DND-41 (cell line): ENCODE results near the gene OCA2.

Source experiments
- ATAC-seq: fragments of 200-7000 bp; cut with Tn5 transposase; 3 replicates; pipeline ENCODE4 v1.9.1; 2021; ENCODE audit warnings: low read depth; ENCODE audit not compliant: insufficient read depth
- DNase-seq: peaks from one replicate; pipeline ENCODE4 v3.0.0-alpha.2; 2020
- H2AFZ ChIP-seq: 2 replicates; pipeline ENCODE4 v1.6.0; 2012; ENCODE audit warnings: low read depth, low read length
- H3K27ac ChIP-seq: 2 replicates; pipeline ENCODE4 v1.5.1; 2012; ENCODE audit warnings: low read length, inconsistent platforms
- H3K27me3 ChIP-seq: fragments of 200-600 bp; sonication (generic); 2 replicates; pipeline ENCODE4 v1.6.0; 2012; ENCODE audit warnings: low read length, mild to moderate bottlenecking, inconsistent platforms; ENCODE audit not compliant: insufficient read depth, poor library complexity
- H3K36me3 ChIP-seq: 2 replicates; pipeline ENCODE4 v1.5.1; 2012; ENCODE audit warnings: low read length, inconsistent platforms; ENCODE audit not compliant: insufficient read depth
- H3K4me1 ChIP-seq: 2 replicates; pipeline ENCODE4 v1.5.1; 2012; ENCODE audit warnings: mild to moderate bottlenecking, low read length; ENCODE audit not compliant: insufficient read depth
- H3K4me2 ChIP-seq: 2 replicates; pipeline ENCODE4 v1.6.0; 2012; ENCODE audit warnings: mild to moderate bottlenecking, moderate library complexity, low read length, inconsistent platforms; ENCODE audit not compliant: insufficient read depth
- H3K4me3 ChIP-seq, 2 experiments: fragments of 200-600 bp in 1 of 2; shearing (Covaris generic) in 1 of 2; 2 replicates each; pipeline ENCODE4 v1.5.1; 2012 to 2016; ENCODE audit warnings: inconsistent platforms in 2 of 2, low read length in 2 of 2, mild to moderate bottlenecking in 2 of 2, low read depth in 1 of 2, moderate library complexity in 1 of 2
- H3K79me2 ChIP-seq: 2 replicates; pipeline ENCODE4 v1.6.0; 2012; ENCODE audit warnings: low read length, inconsistent platforms; ENCODE audit not compliant: insufficient read depth
- H3K9ac ChIP-seq: 2 replicates; pipeline ENCODE4 v1.6.0; 2012; ENCODE audit warnings: low read depth, mild to moderate bottlenecking, inconsistent platforms, low read length, moderate library complexity
- H3K9me3 ChIP-seq: 2 replicates; pipeline ENCODE4 v1.5.1; 2012; ENCODE audit warnings: low read length, moderate library complexity, mild to moderate bottlenecking, inconsistent platforms; ENCODE audit not compliant: insufficient read depth, severe bottlenecking
- H4K20me1 ChIP-seq: 2 replicates; pipeline ENCODE4 v1.6.0; 2012; ENCODE audit warnings: low read length; ENCODE audit not compliant: insufficient read depth
- CTCF ChIP-seq: IDR thresholded peaks from 2 replicates; pipeline ENCODE4 v1.5.1; 2012; ENCODE audit warnings: borderline replicate concordance, low read length, moderate library complexity, mild to moderate bottlenecking; ENCODE audit not compliant: poor library complexity, severe bottlenecking; ENCODE audit errors: extremely low read depth
- EZH2 ChIP-seq: IDR thresholded peaks from 3 replicates; pipeline ENCODE4 v1.6.1; 2012; ENCODE audit warnings: borderline replicate concordance, low read depth, mild to moderate bottlenecking, moderate library complexity, low read length, inconsistent platforms; ENCODE audit not compliant: severe bottlenecking

The OCA2 gene

DNA sequence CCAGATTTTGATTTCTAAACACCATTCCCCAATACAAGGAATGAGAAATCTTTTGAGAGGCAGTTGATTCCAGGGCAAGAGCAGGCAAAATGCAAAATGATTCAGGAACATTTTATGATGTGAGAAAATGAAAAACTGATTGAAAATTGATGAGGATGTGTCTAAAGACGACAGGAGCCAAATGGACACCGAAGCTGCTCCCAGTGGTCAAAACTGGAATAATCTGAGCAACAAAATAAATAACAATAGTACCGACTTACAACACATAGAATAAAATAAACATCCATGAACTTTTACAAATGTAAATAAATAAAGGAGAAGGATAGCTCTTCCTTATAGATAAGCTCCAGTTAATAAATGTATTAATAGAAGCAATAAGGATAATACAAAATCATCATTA, 186.8 kb downstream of the OCA2 start:
- no peak for DNase-seq
- H3K4me2 ChIP-seq, result no peak overlapping the region
- no peaks in the 10 kb centered on the region for H3K27me3 ChIP-seq
- H3K79me2 ChIP-seq, result no peaks in the 10 kb centered on the region
- H3K4me1 ChIP-seq, result no peaks in the 10 kb centered on the region
- no peaks in the 10 kb centered on the region for H3K36me3 ChIP-seq
- no peak for TF ChIP-seq EZH2
- TF ChIP-seq CTCF, result no peak
- H4K20me1 ChIP-seq, result no peaks in the 10 kb centered on the region
- H3K27ac ChIP-seq, result no peak overlapping the region
- no peak overlapping the region for H3K4me3 ChIP-seq
- H3K9ac ChIP-seq, result no peak overlapping the region
- ATAC-seq, result no peak
- no peak overlapping the region for H2AFZ ChIP-seq
- H3K9me3 ChIP-seq, result no peaks in the 10 kb centered on the region

DNA sequence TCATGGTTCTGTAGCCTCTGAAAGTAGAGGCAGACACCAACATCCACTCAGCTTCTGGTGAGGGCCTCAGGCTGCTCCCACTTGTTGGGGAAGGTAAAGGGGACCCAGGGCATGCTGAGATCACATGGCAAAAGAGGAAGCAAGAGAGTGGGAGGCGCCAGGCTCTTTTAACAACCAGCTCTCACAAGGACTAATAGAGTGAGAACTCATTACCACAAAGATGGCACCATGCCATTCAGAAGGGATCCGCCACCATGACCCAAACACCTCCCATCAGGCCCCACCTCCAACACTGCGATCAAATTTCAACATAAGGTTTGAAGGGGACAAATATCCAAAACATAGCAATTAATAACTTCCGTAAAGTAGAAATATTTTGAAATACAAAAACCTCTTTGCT, 192.3 kb downstream of the OCA2 start:
- Histone ChIP-seq H2AFZ (no peak overlapping the region), H3K4me2 (no peak overlapping the region), H3K4me1 (no peaks in the 10 kb centered on the region), H3K9me3 (no peaks in the 10 kb centered on the region), H3K79me2 (no peaks in the 10 kb centered on the region), H3K9ac (no peak overlapping the region), H3K36me3 (no peaks in the 10 kb centered on the region), H3K4me3 (no peak overlapping the region), H4K20me1 (no peaks in the 10 kb centered on the region), H3K27me3 (no peaks in the 10 kb centered on the region), H3K27ac (no peak overlapping the region)
- DNase-seq (no peak), ATAC-seq (no peak)
- no peak for TF ChIP-seq EZH2
- no peak for TF ChIP-seq CTCF

- H3K27ac ChIP-seq, result no peak overlapping the region
- H3K79me2 ChIP-seq, result no peaks in the 10 kb centered on the region
- no peaks in the 10 kb centered on the region for H3K9me3 ChIP-seq
- no peak overlapping the region for H3K4me3 ChIP-seq
- ATAC-seq, result no peak
- TF ChIP-seq EZH2, result no peak
- TF ChIP-seq CTCF, result no peak
- no peaks in the 10 kb centered on the region for H3K27me3 ChIP-seq
- no peaks in the 10 kb centered on the region for H3K4me1 ChIP-seq
- H3K9ac ChIP-seq, result no peak overlapping the region
- H3K4me2 ChIP-seq, result no peak overlapping the region
- no peaks in the 10 kb centered on the region for H4K20me1 ChIP-seq
- no peaks in the 10 kb centered on the region for H3K36me3 ChIP-seq
- H2AFZ ChIP-seq, result no peak overlapping the region
- DNase-seq, result no peak
Measured at GRCh38 chr15:27903405-27903804, 195.7 kb downstream of the OCA2 start.

GRCh38 chr15:27902680-27903385, 196.3 kb downstream of the OCA2 start:
- DNase-seq (no peak), ATAC-seq (no peak)
- Histone ChIP-seq H2AFZ (no peak overlapping the region), H3K4me1 (no peaks in the 10 kb centered on the region), H3K36me3 (no peaks in the 10 kb centered on the region), H3K9ac (no peak overlapping the region), H3K4me2 (no peak overlapping the region), H3K9me3 (no peaks in the 10 kb centered on the region), H3K79me2 (no peaks in the 10 kb centered on the region), H3K4me3 (no peak overlapping the region), H4K20me1 (no peaks in the 10 kb centered on the region), H3K27ac (no peak overlapping the region), H3K27me3 (no peaks in the 10 kb centered on the region)
- TF ChIP-seq EZH2 (no peak), CTCF (no peak)
